ENCODE measurements around the gene CX3CL1.

CX3CL1 gene

DNA sequence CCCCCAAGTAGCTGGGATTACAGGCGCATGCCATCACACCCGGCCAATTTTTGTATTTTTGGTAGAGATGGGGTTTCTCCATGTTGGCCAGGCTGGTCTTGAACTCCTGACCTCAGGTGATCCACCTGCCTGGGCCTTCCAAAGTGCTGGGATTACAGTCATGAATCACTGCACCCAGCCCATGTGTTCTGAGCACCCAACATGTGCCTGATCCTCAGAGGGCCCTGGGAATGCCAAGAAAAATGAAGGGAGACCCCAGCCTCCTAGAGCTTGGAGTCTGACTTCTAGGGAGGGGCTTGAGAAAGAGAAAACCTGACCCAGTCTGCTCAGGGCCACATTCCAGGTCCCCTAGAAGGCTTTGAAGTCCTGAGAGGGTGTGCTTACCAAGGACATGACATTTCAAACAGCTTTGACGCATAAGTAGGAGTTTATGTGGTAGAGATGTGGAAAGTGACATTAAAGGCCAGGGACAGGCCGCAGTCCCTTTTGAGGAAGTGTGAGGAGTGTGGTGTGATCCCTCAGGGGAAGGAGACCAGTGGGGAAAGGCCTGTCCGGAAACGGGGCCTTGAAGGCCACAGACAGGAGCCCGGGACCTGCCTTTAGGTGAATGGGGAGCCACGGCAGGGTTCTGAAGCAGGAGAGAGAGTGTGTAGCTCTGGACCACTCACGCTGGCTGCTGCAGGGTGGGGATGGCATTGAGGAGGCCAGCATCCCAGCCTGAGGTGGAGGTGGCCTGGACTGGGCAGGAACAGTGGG, 14.8 kb upstream of the CX3CL1 start:
- no peak for TF ChIP-seq CTCF (IDR thresholded peaks at IDR 0.05; ENCODE audit: borderline replicate concordance, insufficient read depth, low read depth, low read length)
- peak overlapping the region; percentile 19 for H3K4me3 ChIP-seq (ENCODE audit: low read depth, low read length)

- peak overlapping the region; percentile 19 for H3K4me3 ChIP-seq (ENCODE audit: low read depth, low read length)
- TF ChIP-seq CTCF (IDR thresholded peaks at IDR 0.05; ENCODE audit: borderline replicate concordance, insufficient read depth, low read depth, low read length): no peak
Measured at GRCh38 chr16:57358086-57358420, 14.2 kb upstream of the CX3CL1 start.

- TF ChIP-seq CTCF (IDR thresholded peaks at IDR 0.05; ENCODE audit: borderline replicate concordance, insufficient read depth, low read depth, low read length): no peak
- peak within 1 kb of the TSS; percentile 65 for H3K4me3 ChIP-seq (ENCODE audit: low read depth, low read length)
Measured at GRCh38 chr16:57358527-57359095, 13.7 kb upstream of the CX3CL1 start, which contains the start of gene CCL22. CCL22 (plus strand) TSS chr16:57358783; CDS start chr16:57358817, 34 bp downstream.

DNA sequence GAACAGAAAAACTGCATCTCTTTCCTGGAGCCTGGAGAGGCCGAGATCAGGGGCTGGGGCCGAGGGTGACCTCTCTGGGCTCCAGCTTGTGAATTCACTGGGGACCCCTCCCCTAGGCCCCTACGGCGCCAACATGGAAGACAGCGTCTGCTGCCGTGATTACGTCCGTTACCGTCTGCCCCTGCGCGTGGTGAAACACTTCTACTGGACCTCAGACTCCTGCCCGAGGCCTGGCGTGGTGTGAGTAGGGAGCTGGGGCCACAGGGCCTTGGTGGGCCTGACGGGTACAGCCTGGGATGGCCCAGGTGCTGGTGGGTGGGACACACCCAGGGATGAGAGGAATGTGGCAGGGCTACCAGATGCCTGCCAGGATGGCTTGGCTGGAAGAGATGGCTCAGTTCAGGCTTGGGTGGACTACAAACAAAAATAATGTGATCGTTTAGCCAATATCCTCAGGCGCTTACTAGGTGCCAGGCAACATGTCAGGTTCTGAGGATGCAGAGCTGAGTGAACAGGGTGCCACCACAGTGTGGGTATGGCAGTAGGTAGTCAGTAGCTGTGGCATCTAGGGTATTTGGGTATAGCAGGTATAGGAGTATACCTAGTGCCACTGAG, 11.9 kb upstream of the CX3CL1 start:
- TF ChIP-seq CTCF (IDR thresholded peaks at IDR 0.05; ENCODE audit: borderline replicate concordance, insufficient read depth, low read depth, low read length): no peak
- peak overlapping the region; percentile 65 for H3K4me3 ChIP-seq (ENCODE audit: low read depth, low read length)

- TF ChIP-seq CTCF (IDR thresholded peaks at IDR 0.05; ENCODE audit: borderline replicate concordance, insufficient read depth, low read depth, low read length): no peak
- H3K4me3 ChIP-seq (ENCODE audit: low read depth, low read length): peak overlapping the region; percentile 65
Measured at GRCh38 chr16:57361404-57361803, 10.9 kb upstream of the CX3CL1 start.

DNA sequence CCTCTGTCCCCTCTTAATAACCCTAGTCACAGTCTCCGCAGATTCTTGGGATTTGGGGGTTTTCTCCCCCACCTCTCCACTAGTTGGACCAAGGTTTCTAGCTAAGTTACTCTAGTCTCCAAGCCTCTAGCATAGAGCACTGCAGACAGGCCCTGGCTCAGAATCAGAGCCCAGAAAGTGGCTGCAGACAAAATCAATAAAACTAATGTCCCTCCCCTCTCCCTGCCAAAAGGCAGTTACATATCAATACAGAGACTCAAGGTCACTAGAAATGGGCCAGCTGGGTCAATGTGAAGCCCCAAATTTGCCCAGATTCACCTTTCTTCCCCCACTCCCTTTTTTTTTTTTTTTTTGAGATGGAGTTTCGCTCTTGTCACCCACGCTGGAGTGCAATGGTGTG, 8.1 kb upstream of the CX3CL1 start:
- no peak for TF ChIP-seq CTCF (IDR thresholded peaks at IDR 0.05; ENCODE audit: borderline replicate concordance, insufficient read depth, low read depth, low read length)
- H3K4me3 ChIP-seq (ENCODE audit: low read depth, low read length): no peak overlapping the region

Data from GM12875 (cell line).